GM23338 (cell line): Measurements from ENCODE around the gene ARFGAP2.

Experiments
- CREB1 ChIP-seq: fragments of 250-450 bp; sonication (Bioruptor Pico); IDR thresholded peaks from 2 replicates; pipeline ENCODE4 v1.5.0; 2020; ENCODE audit warnings: low read depth, mild to moderate bottlenecking, moderate library complexity
- EZH2 ChIP-seq: fragments of 200-600 bp; sonication (generic); IDR thresholded peaks from one replicate; pipeline ENCODE4 v1.8.0; 2017; ENCODE audit warnings: antibody characterized with exemption, mild to moderate bottlenecking, low read depth; ENCODE audit not compliant: unreplicated experiment
- EZH2phosphoT487 ChIP-seq: fragments of 200-600 bp; sonication (generic); IDR thresholded peaks from one replicate; pipeline ENCODE4 v1.8.1; 2018; ENCODE audit warnings: antibody characterized with exemption; ENCODE audit not compliant: unreplicated experiment
- JUNB ChIP-seq: IDR thresholded peaks from one replicate; pipeline ENCODE4 v1.6.1; 2016; ENCODE audit warnings: antibody characterized with exemption; ENCODE audit not compliant: unreplicated experiment
- POLR2AphosphoS5 ChIP-seq: IDR thresholded peaks from 2 replicates; pipeline ENCODE4 v1.6.1; 2016; ENCODE audit warnings: antibody characterized with exemption, low read depth
- STAT1 ChIP-seq: IDR thresholded peaks from one replicate; pipeline ENCODE4 v1.6.1; 2016; ENCODE audit warnings: antibody characterized with exemption; ENCODE audit not compliant: unreplicated experiment
- ZNF114 ChIP-seq: fragments of 250-450 bp; sonication (Bioruptor Pico); IDR thresholded peaks from 2 replicates; pipeline ENCODE4 v1.5.0; 2020; ENCODE audit warnings: mild to moderate bottlenecking, moderate library complexity
- ZNF331 ChIP-seq: fragments of 250-450 bp; sonication (Bioruptor Pico); IDR thresholded peaks from 2 replicates; pipeline ENCODE4 v1.5.0; 2020; ENCODE audit warnings: low read depth, mild to moderate bottlenecking, moderate library complexity
- TF ChIP-seq, protein P1 (sequence below), 2 experiments: fragments of 200-600 bp in 1 of 2; sonication (generic) in 1 of 2; conservative IDR thresholded peaks; 2 replicates each; pipeline versions ENCODE4 v1.5.1 to v1.6.1; 2016 to 2017; ENCODE audit warnings: antibody characterized with exemption in 2 of 2, low read depth in 2 of 2, mild to moderate bottlenecking in 2 of 2, moderate library complexity in 1 of 2
- TF ChIP-seq, protein P2 (sequence below): IDR thresholded peaks from 2 replicates; pipeline ENCODE4 v1.6.1; 2016; ENCODE audit warnings: antibody characterized with exemption
- TF ChIP-seq, protein P3 (sequence below): IDR thresholded peaks from one replicate; pipeline ENCODE4 v1.6.1; 2018; ENCODE audit warnings: antibody characterized with exemption; ENCODE audit not compliant: unreplicated experiment

DNA sequence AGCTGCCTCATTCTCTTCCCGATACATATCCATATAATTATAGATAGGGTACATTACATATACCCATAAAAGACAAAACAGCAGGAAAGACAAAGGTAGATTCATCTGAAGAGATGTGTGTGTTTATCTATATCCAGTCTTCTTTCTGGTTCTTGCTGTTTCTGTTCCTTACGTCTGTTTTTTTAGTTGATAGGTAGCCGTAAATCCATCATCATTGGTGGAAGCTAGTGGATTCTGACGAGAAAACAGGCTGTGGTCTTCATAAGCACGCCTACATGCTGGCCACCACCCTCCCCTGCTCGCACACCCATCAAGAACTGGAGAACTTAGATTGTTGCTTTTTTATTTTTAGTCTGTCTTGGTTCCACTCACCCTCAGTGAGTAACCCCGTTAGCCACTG, 51.6 kb downstream of the ARFGAP2 start:
- TF ChIP-seq, protein P1, sequence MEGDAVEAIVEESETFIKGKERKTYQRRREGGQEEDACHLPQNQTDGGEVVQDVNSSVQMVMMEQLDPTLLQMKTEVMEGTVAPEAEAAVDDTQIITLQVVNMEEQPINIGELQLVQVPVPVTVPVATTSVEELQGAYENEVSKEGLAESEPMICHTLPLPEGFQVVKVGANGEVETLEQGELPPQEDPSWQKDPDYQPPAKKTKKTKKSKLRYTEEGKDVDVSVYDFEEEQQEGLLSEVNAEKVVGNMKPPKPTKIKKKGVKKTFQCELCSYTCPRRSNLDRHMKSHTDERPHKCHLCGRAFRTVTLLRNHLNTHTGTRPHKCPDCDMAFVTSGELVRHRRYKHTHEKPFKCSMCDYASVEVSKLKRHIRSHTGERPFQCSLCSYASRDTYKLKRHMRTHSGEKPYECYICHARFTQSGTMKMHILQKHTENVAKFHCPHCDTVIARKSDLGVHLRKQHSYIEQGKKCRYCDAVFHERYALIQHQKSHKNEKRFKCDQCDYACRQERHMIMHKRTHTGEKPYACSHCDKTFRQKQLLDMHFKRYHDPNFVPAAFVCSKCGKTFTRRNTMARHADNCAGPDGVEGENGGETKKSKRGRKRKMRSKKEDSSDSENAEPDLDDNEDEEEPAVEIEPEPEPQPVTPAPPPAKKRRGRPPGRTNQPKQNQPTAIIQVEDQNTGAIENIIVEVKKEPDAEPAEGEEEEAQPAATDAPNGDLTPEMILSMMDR (conservative IDR thresholded peaks at IDR 0.05; ENCODE audit: low read depth in 2 of 2), result no peak
- no peak for TF ChIP-seq EZH2
- no peak for TF ChIP-seq POLR2AphosphoS5
- TF ChIP-seq STAT1, result no peak
- TF ChIP-seq EZH2phosphoT487, result no peak
- TF ChIP-seq, protein P2, sequence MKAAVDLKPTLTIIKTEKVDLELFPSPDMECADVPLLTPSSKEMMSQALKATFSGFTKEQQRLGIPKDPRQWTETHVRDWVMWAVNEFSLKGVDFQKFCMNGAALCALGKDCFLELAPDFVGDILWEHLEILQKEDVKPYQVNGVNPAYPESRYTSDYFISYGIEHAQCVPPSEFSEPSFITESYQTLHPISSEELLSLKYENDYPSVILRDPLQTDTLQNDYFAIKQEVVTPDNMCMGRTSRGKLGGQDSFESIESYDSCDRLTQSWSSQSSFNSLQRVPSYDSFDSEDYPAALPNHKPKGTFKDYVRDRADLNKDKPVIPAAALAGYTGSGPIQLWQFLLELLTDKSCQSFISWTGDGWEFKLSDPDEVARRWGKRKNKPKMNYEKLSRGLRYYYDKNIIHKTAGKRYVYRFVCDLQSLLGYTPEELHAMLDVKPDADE, result no peak
- TF ChIP-seq, protein P3, sequence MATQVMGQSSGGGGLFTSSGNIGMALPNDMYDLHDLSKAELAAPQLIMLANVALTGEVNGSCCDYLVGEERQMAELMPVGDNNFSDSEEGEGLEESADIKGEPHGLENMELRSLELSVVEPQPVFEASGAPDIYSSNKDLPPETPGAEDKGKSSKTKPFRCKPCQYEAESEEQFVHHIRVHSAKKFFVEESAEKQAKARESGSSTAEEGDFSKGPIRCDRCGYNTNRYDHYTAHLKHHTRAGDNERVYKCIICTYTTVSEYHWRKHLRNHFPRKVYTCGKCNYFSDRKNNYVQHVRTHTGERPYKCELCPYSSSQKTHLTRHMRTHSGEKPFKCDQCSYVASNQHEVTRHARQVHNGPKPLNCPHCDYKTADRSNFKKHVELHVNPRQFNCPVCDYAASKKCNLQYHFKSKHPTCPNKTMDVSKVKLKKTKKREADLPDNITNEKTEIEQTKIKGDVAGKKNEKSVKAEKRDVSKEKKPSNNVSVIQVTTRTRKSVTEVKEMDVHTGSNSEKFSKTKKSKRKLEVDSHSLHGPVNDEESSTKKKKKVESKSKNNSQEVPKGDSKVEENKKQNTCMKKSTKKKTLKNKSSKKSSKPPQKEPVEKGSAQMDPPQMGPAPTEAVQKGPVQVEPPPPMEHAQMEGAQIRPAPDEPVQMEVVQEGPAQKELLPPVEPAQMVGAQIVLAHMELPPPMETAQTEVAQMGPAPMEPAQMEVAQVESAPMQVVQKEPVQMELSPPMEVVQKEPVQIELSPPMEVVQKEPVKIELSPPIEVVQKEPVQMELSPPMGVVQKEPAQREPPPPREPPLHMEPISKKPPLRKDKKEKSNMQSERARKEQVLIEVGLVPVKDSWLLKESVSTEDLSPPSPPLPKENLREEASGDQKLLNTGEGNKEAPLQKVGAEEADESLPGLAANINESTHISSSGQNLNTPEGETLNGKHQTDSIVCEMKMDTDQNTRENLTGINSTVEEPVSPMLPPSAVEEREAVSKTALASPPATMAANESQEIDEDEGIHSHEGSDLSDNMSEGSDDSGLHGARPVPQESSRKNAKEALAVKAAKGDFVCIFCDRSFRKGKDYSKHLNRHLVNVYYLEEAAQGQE, result no peak
- TF ChIP-seq ZNF114 (CRISPR knock-in tag), result no peak
- no peak for TF ChIP-seq ZNF331 (CRISPR knock-in tag)
- no peak for TF ChIP-seq CREB1 (CRISPR knock-in tag)
- TF ChIP-seq JUNB, result no peak
